Activated T-helper 1 cell treated with Interleukin-2 at 50 U/mL for 16 hours (primary cell): Measurements from ENCODE around the gene RNF212.
"Not testable (repeated sequence)": the region's sequence is repeated elsewhere in the genome, so short reads cannot be mapped to it uniquely, and the experiment has no call there.

Experiments
- DNase-seq: peaks from one replicate; pipeline ENCODE4 v3.0.0-alpha.2; 2020; ENCODE audit warnings: low read depth

The RNF212 gene

GRCh38 chr4:1065732-1066131 is 47.6 kb downstream of the RNF212 start:
- no peak for DNase-seq

GRCh38 chr4:1062419-1062818 is 50.9 kb downstream of the RNF212 start:
- DNase-seq, result no peak

GRCh38 chr4:1061760-1062159 is 51.6 kb downstream of the RNF212 start:
- DNase-seq, result no peak

- no peak for DNase-seq
These were observed 52.2 kb downstream of the RNF212 start for GRCh38 chr4:1061056-1061700.

GRCh38 chr4:1060621-1061020 is 52.7 kb downstream of the RNF212 start:
- no peak for DNase-seq

GRCh38 chr4:1060121-1060520 is 53.2 kb downstream of the RNF212 start:
- DNase-seq, result no peak

GRCh38 chr4:1058997-1059665 is 54.2 kb downstream of the RNF212 start:
- DNase-seq, result no peak

GRCh38 chr4:1058198-1058996 is 55.0 kb downstream of the RNF212 start:
- no peak for DNase-seq

- no peak for DNase-seq
These were observed 56.0 kb downstream of the RNF212 start for GRCh38 chr4:1057403-1057745.

GRCh38 chr4:1056671-1057402 is 56.5 kb downstream of the RNF212 start:
- no peak for DNase-seq

- peak; percentile 71 for DNase-seq
These were observed 57.4 kb downstream of the RNF212 start for GRCh38 chr4:1055721-1056590.

- not testable (repeated sequence) for DNase-seq
These were observed 58.1 kb downstream of the RNF212 start for GRCh38 chr4:1055243-1055701.

GRCh38 chr4:1054696-1055242 is 58.6 kb downstream of the RNF212 start:
- DNase-seq, result not testable (repeated sequence)

- not testable (repeated sequence) for DNase-seq
These were observed 59.5 kb downstream of the RNF212 start for GRCh38 chr4:1053891-1054290.

GRCh38 chr4:1053080-1053661 is 60.2 kb downstream of the RNF212 start:
- no peak for DNase-seq

GRCh38 chr4:1052231-1052671 is 61.1 kb downstream of the RNF212 start:
- DNase-seq, result no peak

- DNase-seq, result no peak
These were observed 61.9 kb downstream of the RNF212 start for GRCh38 chr4:1051472-1051871.

- no peak for DNase-seq
These were observed 62.7 kb downstream of the RNF212 start for GRCh38 chr4:1050486-1051213.

GRCh38 chr4:1049591-1049905 is 63.8 kb downstream of the RNF212 start:
- no peak for DNase-seq
